CD14-positive monocyte (primary cell): ENCODE data around the gene SPPL2A. TPM values are rescaled to one million over a fixed set of nuclear protein-coding genes. Genes with fewer than 3 reads are reported as not detected.
A peak's percentile ranks its signal among the peaks of the same experiment; 100 is the strongest.

Source experiments
- DNase-seq, 3 donors: peaks; one replicate each; pipeline ENCODE4 v3.0.0-alpha.2; 2011 to 2022
- H2AFZ ChIP-seq: 2 replicates; pipeline ENCODE4 v1.6.0; 2012; ENCODE audit warnings: mild to moderate bottlenecking, low read depth, low read length, inconsistent platforms; ENCODE audit not compliant: insufficient read depth, poor library complexity, severe bottlenecking
- H3K27ac ChIP-seq, 2 donors: 1 replicate in 1 of 2; 2 replicates in 1 of 2; pipeline ENCODE4 v1.5.1; 2012 to 2013; ENCODE audit warnings: low read length in 2 of 2, control low read depth in 1 of 2, inconsistent platforms in 1 of 2, low read depth in 1 of 2, mild to moderate bottlenecking in 1 of 2
- H3K27me3 ChIP-seq, 2 donors: one replicate each; pipeline versions ENCODE4 v1.6.0 to v1.6.1; 2011 to 2013; ENCODE audit warnings: low read length in 2 of 2; ENCODE audit not compliant: control insufficient read depth in 2 of 2, insufficient read depth in 2 of 2
- H3K36me3 ChIP-seq, 2 donors: replicated peaks in 1 of 2; 1 replicate in 1 of 2; 2 replicates in 1 of 2; pipeline versions ENCODE4 v1.5.1 to v1.6.1; 2012 to 2013; ENCODE audit warnings: low read length in 2 of 2, control low read depth in 1 of 2, inconsistent platforms in 1 of 2, mild to moderate bottlenecking in 1 of 2; ENCODE audit not compliant: insufficient read depth in 2 of 2, control insufficient read depth in 1 of 2
- H3K4me1 ChIP-seq, 2 donors: 1 replicate in 1 of 2; 2 replicates in 1 of 2; pipeline versions ENCODE4 v1.5.1 to v1.6.1; 2012 to 2013; ENCODE audit warnings: low read length in 2 of 2, control low read depth in 1 of 2, inconsistent platforms in 1 of 2, mild to moderate bottlenecking in 1 of 2, moderate library complexity in 1 of 2; ENCODE audit not compliant: insufficient read depth in 2 of 2, control insufficient read depth in 1 of 2
- H3K4me2 ChIP-seq: replicated peaks from 2 replicates; pipeline ENCODE3; 2012; ENCODE audit warnings: low read length, moderate library complexity, mild to moderate bottlenecking; ENCODE audit not compliant: poor library complexity, severe bottlenecking; ENCODE audit errors: extremely low read depth
- H3K4me3 ChIP-seq, 3 experiments: fragments of 200-600 bp in 1 of 3; sonication (generic) in 1 of 3; replicated peaks in 1 of 3; 1 replicate in 2 of 3; 2 replicates in 1 of 3; pipeline ENCODE4 v1.5.1; 2011 to 2013; ENCODE audit warnings: low read length in 3 of 3, mild to moderate bottlenecking in 3 of 3, control low read depth in 2 of 3, low read depth in 2 of 3, inconsistent platforms in 1 of 3, moderate library complexity in 1 of 3
- H3K79me2 ChIP-seq: 2 replicates; pipeline ENCODE4 v1.6.0; 2012; ENCODE audit warnings: mild to moderate bottlenecking, control low read depth, inconsistent platforms, low read length, moderate library complexity; ENCODE audit not compliant: insufficient read depth
- H3K9ac ChIP-seq: 2 replicates; pipeline ENCODE4 v1.6.0; 2017; ENCODE audit warnings: low read length, mild to moderate bottlenecking; ENCODE audit not compliant: insufficient read depth, poor library complexity, severe bottlenecking
- H3K9me3 ChIP-seq, 2 donors: replicated peaks in 1 of 2; 1 replicate in 1 of 2; 2 replicates in 1 of 2; pipeline versions ENCODE4 v1.5.1 to v1.6.1; 2012 to 2013; ENCODE audit warnings: low read length in 2 of 2, control low read depth in 1 of 2; ENCODE audit not compliant: control insufficient read depth in 1 of 2, insufficient read depth in 1 of 2
- H4K20me1 ChIP-seq: 2 replicates; pipeline ENCODE4 v1.6.0; 2012; ENCODE audit warnings: mild to moderate bottlenecking, low read length, control low read depth, moderate library complexity; ENCODE audit not compliant: insufficient read depth
- H3K27ac Mint-ChIP-seq, 7 donors: one replicate each; pipeline ENCODE4 v1.8.0; 2020; ENCODE audit warnings: mild to moderate bottlenecking in 7 of 7, mixed read lengths in 7 of 7, moderate library complexity in 6 of 7, inconsistent platforms in 2 of 7
- H3K27me3 Mint-ChIP-seq, 3 donors: one replicate each; pipeline ENCODE4 v1.8.0; 2021 to 2022; ENCODE audit warnings: low read depth in 3 of 3, mild to moderate bottlenecking in 3 of 3, mixed read lengths in 3 of 3, moderate library complexity in 3 of 3, inconsistent platforms in 1 of 3
- H3K36me3 Mint-ChIP-seq, 2 donors: one replicate each; pipeline ENCODE4 v1.8.0; 2020; ENCODE audit warnings: mixed read lengths in 2 of 2, inconsistent platforms in 1 of 2, mild to moderate bottlenecking in 1 of 2
- H3K4me1 Mint-ChIP-seq: one replicate; pipeline ENCODE4 v1.8.0; 2020; ENCODE audit warnings: mild to moderate bottlenecking, mixed read lengths
- H3K4me3 Mint-ChIP-seq, 2 donors: one replicate each; pipeline ENCODE4 v1.8.0; 2020; ENCODE audit warnings: mild to moderate bottlenecking in 2 of 2, mixed read lengths in 2 of 2, moderate library complexity in 1 of 2
- H3K9me3 Mint-ChIP-seq, 7 donors: one replicate each; pipeline ENCODE4 v1.8.0; 2020 to 2022; ENCODE audit warnings: mixed read lengths in 7 of 7, mild to moderate bottlenecking in 6 of 7, moderate library complexity in 6 of 7, inconsistent platforms in 2 of 7
- WGBS: methylation state at CpG from one replicate; pipeline ENCODE4 v1.1.5; 2013; ENCODE audit warnings: missing lambda C conversion rate; ENCODE audit not compliant: insufficient coverage; 5-methylcytosine and 5-hydroxymethylcytosine counted together
- intact Hi-C, 2 donors: fragments of 100-400 bp; cut with micrococcal nuclease; formaldehyde crosslinking; loops; one replicate each; pipeline versions ENCODE4 v1.15.0 to v1.15.1; 2023
- polyA plus RNA-seq, 3 donors: library from polyadenylated mRNA; depleted of rRNA in 1 of 3; unstranded in 2 of 3; stranded (reverse) in 1 of 3; fragments of 300-500 nt in 2 of 3; fragments of >200 nt in 1 of 3; fragmentation: Illumina TruSeq in 2 of 3; gene quantifications; 1 replicate in 2 of 3; 2 replicates in 1 of 3; pipeline ENCODE4 v1.2.3, GENCODE V29; 2012 to 2021
- TF ChIP-seq, protein P1 (sequence below): fragments of 200-600 bp; IDR thresholded peaks from one replicate; pipeline ENCODE4 v1.8.0; 2022; ENCODE audit warnings: antibody characterized with exemption, mild to moderate bottlenecking

SPPL2A gene
- polyA plus RNA-seq, 3 donors = 111 to 204 (median 190) TPM

DNA sequence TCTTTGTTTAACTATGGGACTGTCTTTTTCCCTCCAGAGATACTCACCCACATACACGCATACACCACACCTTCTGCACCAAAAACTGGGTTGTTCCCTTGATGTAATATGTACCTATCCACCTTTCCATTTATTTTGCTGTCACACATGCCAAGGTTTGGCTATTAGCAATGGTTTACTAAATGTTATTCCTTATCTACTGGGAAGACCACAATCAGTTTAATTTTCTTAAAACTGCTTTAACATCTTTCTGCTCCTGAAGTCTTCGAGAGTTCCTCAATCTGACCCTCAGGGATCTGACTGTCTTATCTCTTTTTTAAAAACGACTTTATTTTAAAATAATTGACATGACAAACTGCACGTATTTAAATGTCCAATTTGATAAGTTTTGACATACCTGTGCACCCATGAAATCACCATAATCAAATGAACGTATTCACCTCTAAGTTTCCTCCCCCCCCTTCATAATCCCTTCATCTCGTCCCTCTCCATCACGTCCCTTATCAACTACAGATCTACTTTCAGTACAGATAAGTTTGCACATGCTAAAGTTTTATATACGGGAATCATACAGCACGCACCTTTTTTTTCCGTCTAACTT lies 78.1 kb downstream of the SPPL2A start:
- 41% methylated on average over 9 of the region's 10 CpGs for WGBS
- Mint-ChIP-seq H3K27me3 (peaks cover 0 to 2% (median 0%) of the 10 kb centered on the region in 3 donors), H3K27ac (peak overlapping the region; percentile 90 to 99 (median 98)), H3K4me1 (peaks cover 43% of the 10 kb centered on the region), H3K36me3 (peaks cover 4 to 19% of the 10 kb centered on the region in 2 donors), H3K4me3 (peak overlapping the region; percentile 98 to 99), H3K9me3 (no peaks in the 10 kb centered on the region)
- peak overlapping the region; percentile 83 for H3K4me2 ChIP-seq
- no peaks in the 10 kb centered on the region for H3K27me3 ChIP-seq
- H3K79me2 ChIP-seq = peaks cover 38% of the 10 kb centered on the region
- H2AFZ ChIP-seq = peak overlapping the region; percentile 98
- no peak for DNase-seq
- H4K20me1 ChIP-seq = peaks cover 40% of the 10 kb centered on the region
- intact Hi-C loops = loop anchor here (2.0 to 10.0 kb wide), 3 partner anchors 77 to 200 kb away; partner anchors contain the start of gene SPPL2A (in 2 of the 2)
- TF ChIP-seq, protein P1, sequence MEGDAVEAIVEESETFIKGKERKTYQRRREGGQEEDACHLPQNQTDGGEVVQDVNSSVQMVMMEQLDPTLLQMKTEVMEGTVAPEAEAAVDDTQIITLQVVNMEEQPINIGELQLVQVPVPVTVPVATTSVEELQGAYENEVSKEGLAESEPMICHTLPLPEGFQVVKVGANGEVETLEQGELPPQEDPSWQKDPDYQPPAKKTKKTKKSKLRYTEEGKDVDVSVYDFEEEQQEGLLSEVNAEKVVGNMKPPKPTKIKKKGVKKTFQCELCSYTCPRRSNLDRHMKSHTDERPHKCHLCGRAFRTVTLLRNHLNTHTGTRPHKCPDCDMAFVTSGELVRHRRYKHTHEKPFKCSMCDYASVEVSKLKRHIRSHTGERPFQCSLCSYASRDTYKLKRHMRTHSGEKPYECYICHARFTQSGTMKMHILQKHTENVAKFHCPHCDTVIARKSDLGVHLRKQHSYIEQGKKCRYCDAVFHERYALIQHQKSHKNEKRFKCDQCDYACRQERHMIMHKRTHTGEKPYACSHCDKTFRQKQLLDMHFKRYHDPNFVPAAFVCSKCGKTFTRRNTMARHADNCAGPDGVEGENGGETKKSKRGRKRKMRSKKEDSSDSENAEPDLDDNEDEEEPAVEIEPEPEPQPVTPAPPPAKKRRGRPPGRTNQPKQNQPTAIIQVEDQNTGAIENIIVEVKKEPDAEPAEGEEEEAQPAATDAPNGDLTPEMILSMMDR = no peak
- H3K9me3 ChIP-seq = no peaks in the 10 kb centered on the region
- peak overlapping the region; percentile 92 to 98 for H3K27ac ChIP-seq
- peaks cover 20 to 35% of the 10 kb centered on the region in 2 donors for H3K4me1 ChIP-seq
- peak overlapping the region; percentile 97 for H3K9ac ChIP-seq
- H3K4me3 ChIP-seq = peak overlapping the region; percentile 72 to 95 (median 94)
- H3K36me3 ChIP-seq = peaks cover 0 to 7% of the 10 kb centered on the region in 2 donors

- Histone ChIP-seq H2AFZ (peak within 1 kb of the TSS; percentile 98), H3K36me3 (peaks cover 2 to 14% of the 10 kb centered on the region in 2 donors), H3K4me3 (peak within 1 kb of the TSS; percentile 72 to 95 (median 94)), H3K27me3 (no peaks in the 10 kb centered on the region), H3K4me2 (peak within 1 kb of the TSS; percentile 83), H4K20me1 (peaks cover 47% of the 10 kb centered on the region), H3K4me1 (peaks cover 20 to 35% of the 10 kb centered on the region in 2 donors), H3K27ac (peak within 1 kb of the TSS; percentile 92 to 98), H3K9me3 (no peaks in the 10 kb centered on the region), H3K79me2 (peaks cover 46% of the 10 kb centered on the region), H3K9ac (peak within 1 kb of the TSS; percentile 97)
- Mint-ChIP-seq H3K4me1 (peaks cover 44% of the 10 kb centered on the region), H3K27me3 (peaks cover 0 to 2% (median 0%) of the 10 kb centered on the region in 3 donors), H3K4me3 (peak within 1 kb of the TSS; percentile 98 to 99), H3K36me3 (peaks cover 8 to 25% of the 10 kb centered on the region in 2 donors), H3K9me3 (no peaks in the 10 kb centered on the region), H3K27ac (peak within 1 kb of the TSS; percentile 94 to 99 (median 99))
- peak; percentile 89 to 94 (median 92) for DNase-seq
- TF ChIP-seq, protein P1 = no peak
- intact Hi-C loops = loop anchor here (2.0 to 10.0 kb wide), 3 partner anchors 78 to 201 kb away; partner anchors contain the start of gene SPPL2A (in 2 of the 2)
- under 1% methylated on average over 80 of the region's 80 CpGs for WGBS
Measured at GRCh38 chr15:50686469-50687301, 78.8 kb downstream of the SPPL2A start, which contains the start of gene TRPM7. Gene TRPM7, minus strand, starts transcription at chr15:50686797. Its CDS starts 264 bp downstream, at chr15:50686533.
